HG02798 (cell line): ENCODE data around the gene UQCRQ.

Source experiments
- ATAC-seq: cut with Tn5 transposase; IDR thresholded peaks from one replicate; pipeline ENCODE4 v1.9.1; 2021; ENCODE audit warnings: mild to moderate bottlenecking; ENCODE audit not compliant: unreplicated experiment, poor library complexity

UQCRQ gene

GRCh38 chr5:132898094-132898493, 31.7 kb downstream of the UQCRQ start:
- ATAC-seq = no peak

DNA sequence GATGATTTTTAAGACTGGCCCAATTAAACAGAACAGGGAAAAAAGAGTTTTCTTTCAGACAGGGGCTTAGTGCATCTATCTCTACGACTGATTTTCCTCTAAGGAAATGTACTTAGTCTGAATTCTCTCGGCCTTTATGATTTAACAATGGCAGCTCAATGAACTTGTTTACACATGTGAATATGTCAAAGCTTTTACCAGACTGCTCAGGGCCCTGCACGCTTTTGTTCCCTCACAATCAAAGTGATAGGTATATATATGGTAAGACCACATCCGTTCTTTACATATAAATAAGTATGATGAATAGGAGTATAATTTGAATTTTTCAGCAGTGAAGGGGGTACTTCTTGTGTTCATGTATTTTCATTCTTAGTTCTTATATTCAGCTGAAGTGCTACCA, 34.6 kb downstream of the UQCRQ start:
- no peak for ATAC-seq

DNA sequence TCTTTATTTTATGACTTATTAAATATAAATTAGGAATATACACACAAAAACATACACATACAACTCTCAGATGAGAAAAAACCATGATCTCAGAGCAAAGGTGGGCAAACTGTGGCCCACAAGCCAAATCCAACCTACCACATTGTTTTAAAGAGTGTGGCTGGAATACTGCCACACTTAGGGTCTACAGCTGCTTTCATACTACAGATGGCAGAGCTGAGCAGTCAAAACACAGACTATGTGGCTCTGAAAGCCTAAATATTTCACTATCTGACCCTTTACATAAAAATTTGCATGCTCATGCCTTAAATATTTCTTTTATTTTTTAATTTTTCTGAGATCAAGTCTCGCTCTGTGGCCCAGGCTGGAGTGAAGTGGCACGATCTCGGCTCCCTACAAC, 35.3 kb downstream of the UQCRQ start:
- ATAC-seq = no peak

DNA sequence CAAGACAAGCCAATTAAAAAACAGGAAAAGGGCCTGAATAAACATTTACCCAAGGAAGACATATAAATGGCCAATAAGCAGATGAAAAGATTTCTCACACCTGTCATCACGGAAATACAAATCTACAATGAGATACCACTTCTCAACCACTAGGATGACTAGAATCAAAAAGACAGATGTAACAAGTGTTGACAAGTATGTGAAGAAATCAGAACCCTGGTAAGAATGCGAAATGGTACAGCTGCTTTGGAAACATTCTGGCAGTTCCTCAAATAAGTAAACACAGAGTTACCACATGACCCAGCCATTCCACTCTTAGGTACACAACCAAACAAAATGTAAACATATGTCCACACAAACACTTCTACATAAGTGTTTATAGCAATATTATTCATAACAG, 39.5 kb downstream of the UQCRQ start:
- no peak for ATAC-seq

GRCh38 chr5:132907161-132907560, 40.7 kb downstream of the UQCRQ start:
- no peak for ATAC-seq

DNA sequence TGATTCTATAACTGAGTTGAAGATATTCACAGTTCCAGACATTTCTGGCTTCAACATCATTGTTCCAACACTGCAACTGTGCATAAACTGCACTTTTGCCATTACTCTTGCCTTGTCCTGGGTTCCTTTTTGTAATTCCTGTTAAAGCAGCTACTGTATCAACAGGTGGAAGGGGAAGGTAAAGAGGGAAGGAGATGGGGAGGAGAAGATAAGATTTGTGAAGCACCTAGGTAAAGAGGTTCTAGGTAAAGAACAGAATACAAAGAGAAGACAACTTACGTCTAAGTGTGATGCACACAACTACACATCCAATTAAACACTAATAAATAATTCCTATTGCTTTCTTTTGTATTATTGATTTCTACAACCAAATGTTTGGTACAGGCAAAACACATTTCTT, 43.3 kb downstream of the UQCRQ start:
- no peak for ATAC-seq

- no peak for ATAC-seq
Measured at GRCh38 chr5:132915681-132916080, 49.2 kb downstream of the UQCRQ start.

DNA sequence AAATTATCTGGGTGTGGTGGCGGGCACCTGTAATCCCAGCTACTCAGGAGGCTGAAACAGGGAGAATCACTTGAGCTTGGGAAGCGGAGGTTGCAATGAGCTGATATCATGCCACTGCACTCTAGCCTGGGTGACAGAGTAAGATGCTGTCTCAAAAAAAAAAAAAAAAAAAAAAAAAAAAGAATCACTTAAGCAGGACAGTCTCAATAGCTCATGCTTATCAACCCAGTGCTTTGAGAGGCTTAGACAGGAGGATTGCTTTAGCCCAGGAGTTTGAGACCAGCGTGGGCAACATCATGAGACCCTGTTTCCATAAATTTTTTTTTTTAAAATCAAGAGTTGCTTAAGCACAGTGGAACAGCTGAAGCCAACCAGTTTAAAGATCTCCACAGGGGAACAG, 49.6 kb downstream of the UQCRQ start:
- no peak for ATAC-seq
